Measurements from ENCODE around the gene RPS6KA5.
"Not testable (repeated sequence)": the region's sequence is repeated elsewhere in the genome, so short reads cannot be mapped to it uniquely, and the experiment has no call there.

RPS6KA5 gene

DNA sequence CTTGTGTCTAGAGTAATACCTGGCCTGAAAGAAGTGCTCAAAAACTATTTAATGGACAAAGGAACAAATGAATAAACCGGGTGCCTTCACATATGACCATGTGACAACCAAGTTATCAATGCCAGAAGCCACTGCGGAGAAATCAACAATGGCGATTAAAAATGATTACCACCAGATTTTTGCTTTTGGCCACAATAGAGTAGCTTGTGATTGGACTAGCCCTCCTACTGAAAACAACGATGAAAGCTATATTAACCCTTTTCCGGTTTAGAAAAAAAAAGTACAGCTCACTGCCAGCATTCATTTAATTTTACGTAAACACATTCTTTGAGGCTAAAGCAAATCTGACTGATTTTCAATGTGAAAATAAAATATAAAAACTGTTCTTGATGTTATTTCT lies 202.6 kb downstream of the RPS6KA5 start:
- TF ChIP-seq CTCF (IDR thresholded peaks at IDR 0.05; ENCODE audit: low read depth, low read length): no peak
- peak overlapping the region; percentile 20; the same call in 1 of the 2 replicates for H3K4me3 ChIP-seq (ENCODE audit: low read depth, low read length)

- H3K4me3 ChIP-seq (ENCODE audit: low read depth, low read length): not testable (repeated sequence)
Measured at GRCh38 chr14:90856115-90856514, 204.3 kb downstream of the RPS6KA5 start.

DNA sequence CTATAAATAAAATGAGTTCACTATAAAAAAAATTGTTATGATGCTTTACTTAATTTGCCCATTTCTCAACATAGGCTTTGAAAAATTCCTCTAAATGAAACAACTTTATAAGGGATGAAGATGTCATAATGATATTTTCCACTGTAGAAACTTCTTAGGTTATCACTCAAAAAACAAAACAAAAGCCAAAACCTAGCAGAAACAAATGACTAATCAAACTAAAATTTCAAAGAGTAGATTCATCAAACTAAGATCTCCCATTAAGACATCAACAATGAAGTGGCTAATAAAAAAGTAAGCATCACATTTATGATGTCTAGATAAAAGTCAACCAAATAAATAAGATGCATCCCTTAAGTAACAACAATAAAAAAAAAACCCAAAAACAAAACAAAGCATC lies 207.3 kb downstream of the RPS6KA5 start:
- H3K4me3 ChIP-seq (ENCODE audit: low read depth, low read length): no peak overlapping the region
- TF ChIP-seq CTCF (IDR thresholded peaks at IDR 0.05; ENCODE audit: low read depth, low read length): no peak

DNA sequence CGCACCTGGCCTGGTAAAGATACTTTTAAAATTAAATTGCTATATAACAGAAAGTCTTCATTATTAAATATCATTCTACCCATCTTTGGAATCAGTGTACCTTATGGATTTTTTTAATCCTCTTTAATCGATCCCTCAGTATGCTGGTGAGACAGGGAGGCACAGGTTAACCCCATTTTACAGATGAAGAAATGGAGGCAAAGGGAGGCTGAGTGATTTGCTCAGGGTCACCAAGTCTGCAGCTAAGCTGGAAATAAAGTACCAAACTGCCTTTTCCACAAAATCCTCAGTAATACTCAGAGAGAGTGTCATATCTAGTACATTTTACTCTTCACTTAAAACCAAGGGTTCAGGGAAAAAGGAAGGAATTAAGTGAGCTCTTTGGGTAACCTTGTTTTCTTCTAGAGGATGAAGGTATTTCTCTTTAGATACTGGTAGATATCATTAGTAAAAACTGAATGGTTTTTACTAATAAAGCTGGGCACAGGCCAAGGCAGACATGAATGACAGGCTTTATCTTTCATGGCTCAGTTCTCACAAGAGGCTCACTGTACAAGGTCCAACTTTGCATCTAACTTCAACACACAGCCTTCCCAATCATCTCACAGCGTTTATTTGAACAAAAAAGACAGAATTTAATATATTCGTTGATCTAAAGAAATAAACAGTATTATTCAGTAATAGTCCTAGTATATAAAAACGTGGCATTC lies 209.0 kb downstream of the RPS6KA5 start:
- TF ChIP-seq CTCF (IDR thresholded peaks at IDR 0.05; ENCODE audit: low read depth, low read length): no peak
- H3K4me3 ChIP-seq (ENCODE audit: low read depth, low read length): no peak overlapping the region

GRCh38 chr14:90850487-90850886 lies 210.0 kb downstream of the RPS6KA5 start:
- H3K4me3 ChIP-seq (ENCODE audit: low read depth, low read length): no peak overlapping the region

DNA sequence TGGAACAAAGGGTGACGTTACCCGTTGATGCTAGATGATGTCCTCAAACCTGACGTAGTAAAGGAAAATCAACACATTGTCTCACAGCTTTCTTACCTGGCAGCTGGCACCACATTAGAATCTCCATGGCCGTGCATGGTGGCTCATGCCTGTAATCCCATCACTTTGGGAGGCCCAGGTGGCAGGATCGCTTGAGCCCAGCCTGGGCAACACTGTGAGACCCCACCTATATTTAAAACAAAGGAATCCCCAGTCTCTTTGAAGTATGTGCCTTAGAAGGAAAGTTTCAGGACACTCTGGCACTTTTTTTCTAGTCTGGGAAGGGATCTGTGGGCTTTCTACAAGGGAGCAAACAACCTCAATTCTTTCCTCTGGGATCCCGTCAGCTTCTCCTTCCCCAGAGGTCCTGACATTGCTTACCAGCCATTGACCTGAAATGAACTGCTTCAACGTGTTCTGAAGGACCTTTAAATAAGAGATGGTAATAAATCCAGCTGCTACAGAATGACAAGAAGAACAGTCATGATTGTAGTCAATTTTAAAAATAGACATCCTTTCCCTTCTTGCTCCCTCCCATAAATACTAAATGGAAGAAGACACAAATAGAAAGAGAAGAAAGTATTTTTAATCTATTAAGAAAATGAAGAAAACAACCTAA lies 210.5 kb downstream of the RPS6KA5 start:
- TF ChIP-seq CTCF (IDR thresholded peaks at IDR 0.05; ENCODE audit: low read depth, low read length): no peak
- H3K4me3 ChIP-seq (ENCODE audit: low read depth, low read length): no peak overlapping the region

More at GRCh38 chr14:90850487-90850886, 210.0 kb downstream of the RPS6KA5 start:
- TF ChIP-seq CTCF (IDR thresholded peaks at IDR 0.05; ENCODE audit: low read depth, low read length): no peak

GRCh38 chr14:90848944-90849731 lies 211.3 kb downstream of the RPS6KA5 start:
- no peak overlapping the region for H3K4me3 ChIP-seq (ENCODE audit: low read depth, low read length)
- no peak for TF ChIP-seq CTCF (IDR thresholded peaks at IDR 0.05; ENCODE audit: low read depth, low read length)

Measured in WI38 (cell line).